T-helper 9 cell (primary cell): ENCODE measurements around the gene DOC2A.
"Not testable (repeated sequence)": the region's sequence is repeated elsewhere in the genome, so short reads cannot be mapped to it uniquely, and the experiment has no call there.

Experiments
- DNase-seq: peaks from one replicate; pipeline ENCODE4 v3.0.0-alpha.2; 2020

DOC2A gene

DNA sequence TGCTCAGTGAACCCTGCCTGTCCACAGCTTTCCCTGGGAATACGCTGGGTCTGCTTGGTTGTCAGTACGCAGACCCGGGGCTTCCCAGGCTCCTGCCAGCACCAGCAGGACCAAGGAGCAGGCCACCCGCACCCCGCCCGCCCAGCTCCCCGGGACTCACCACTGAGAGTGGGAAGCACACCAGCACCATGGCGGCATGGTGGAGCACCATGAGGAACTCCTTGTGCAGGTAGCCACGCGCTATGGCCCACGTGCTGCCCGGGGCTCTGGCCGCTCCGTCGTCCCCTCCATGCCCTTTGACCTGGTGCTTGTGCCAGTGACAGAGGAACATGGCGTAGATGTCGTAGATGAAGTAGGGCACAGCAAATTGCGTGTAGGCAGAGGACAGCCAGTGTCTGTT, 15.6 kb upstream of the DOC2A start:
- no peak for DNase-seq

DNA sequence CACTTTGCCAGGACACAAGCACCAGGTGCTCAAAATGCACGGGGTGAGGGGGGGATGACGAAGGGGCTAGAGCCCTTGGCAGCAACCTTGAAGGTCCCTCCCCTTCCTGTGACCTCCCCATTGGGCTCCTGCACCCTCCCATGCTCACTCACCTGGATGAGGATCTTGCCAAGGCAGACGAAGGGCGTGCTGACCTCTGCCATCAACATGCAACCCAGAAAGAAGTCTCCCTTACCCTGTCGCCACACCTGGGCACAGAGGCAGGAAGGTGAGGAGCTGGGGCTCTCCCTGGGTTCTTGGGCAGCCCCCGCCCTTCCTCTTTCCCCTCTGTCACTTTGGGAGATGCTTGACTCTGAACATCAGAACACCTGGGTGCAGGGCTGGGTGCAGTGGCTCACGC, 14.7 kb upstream of the DOC2A start:
- no peak for DNase-seq

DNA sequence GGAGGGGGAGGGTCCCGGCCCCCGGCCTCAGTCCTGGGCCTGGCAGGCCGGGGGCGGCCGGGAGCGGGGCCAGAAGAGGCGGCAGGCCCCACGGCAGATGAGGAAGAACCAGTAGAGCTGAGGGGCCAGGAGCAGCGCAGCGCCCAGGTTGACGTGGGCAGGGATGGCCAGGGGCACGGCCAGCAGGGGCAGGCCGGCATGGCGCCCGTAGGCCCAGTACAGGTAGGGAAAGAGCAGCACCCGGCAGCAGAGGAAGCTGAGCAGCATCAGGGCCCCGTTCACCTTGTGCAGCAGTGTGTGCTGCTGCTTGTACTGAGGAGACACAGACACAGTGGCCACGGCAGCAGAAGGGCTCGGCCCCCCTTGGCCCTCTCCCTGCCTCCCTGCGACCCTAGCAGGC, 14.3 kb upstream of the DOC2A start:
- DNase-seq = no peak

DNA sequence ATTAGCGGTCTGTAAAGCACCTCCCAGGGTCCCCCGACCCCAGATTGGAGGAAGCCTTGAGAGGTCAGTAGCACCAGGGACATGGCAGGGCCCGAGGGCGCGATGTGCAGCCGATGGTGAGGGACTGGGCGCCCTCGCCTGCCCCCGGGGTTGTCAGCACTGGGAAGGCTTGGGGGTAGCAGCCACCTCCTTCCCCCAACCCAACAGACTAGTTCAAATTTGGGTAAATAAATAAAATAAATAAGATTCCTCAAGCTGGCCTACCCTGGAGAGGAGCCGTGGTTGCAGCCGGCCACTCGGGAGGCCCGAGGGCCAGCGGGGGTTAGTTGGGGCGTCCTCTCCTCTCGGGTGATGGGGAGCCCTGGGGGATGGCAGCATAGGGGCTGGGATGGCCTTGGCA, 13.6 kb upstream of the DOC2A start:
- DNase-seq = no peak

- no peak for DNase-seq
These were observed 12.8 kb upstream of the DOC2A start for GRCh38 chr16:30023586-30023985.

DNA sequence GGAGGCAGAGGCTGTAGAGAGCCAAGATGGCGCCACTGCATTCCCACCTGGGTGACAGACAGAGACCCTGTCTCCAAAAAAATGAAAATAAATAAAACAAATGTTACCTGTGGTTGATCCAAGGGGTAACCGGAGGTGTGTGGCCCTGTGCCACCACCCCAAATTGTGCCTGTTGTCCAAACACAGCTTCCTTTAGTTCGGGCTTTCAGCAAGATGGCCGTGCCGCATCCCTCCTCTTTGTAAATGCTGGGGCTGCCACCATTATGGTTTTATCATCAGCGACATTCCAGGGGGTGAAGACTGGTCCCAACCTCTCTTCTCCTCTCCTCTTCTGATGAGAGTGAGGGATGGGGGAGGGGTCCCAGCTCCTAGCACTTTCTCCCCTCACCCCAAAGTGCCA, 12.1 kb upstream of the DOC2A start, which contains the start of gene C16orf92:
Gene C16orf92 (plus strand): TSS at position 312 of the 400 bp plus-strand sequence. CDS start 143 bp downstream, outside the sequence.
- DNase-seq = no peak

GRCh38 chr16:30018731-30019158, 7.9 kb upstream of the DOC2A start:
- no peak for DNase-seq

DNA sequence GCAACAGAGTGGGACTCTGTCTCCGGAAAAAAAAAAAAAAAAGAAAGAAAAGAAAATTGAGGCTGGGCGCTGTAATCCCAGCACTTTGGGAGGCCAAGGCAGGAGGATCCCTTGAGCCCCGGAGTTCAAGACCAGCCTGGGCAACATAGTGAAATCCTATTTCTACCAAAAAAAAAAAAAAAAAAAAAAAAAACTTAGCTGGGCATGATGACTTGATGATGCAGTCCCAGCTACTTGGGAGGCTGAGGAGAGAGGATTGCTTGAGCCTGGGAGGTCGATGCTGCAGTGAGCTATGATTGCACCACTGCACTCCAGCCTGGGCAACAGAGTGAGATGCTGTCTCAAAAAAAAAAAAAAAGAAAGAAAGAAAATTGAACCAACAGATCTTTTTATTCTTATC, 7.1 kb upstream of the DOC2A start:
- not testable (repeated sequence) for DNase-seq

DNA sequence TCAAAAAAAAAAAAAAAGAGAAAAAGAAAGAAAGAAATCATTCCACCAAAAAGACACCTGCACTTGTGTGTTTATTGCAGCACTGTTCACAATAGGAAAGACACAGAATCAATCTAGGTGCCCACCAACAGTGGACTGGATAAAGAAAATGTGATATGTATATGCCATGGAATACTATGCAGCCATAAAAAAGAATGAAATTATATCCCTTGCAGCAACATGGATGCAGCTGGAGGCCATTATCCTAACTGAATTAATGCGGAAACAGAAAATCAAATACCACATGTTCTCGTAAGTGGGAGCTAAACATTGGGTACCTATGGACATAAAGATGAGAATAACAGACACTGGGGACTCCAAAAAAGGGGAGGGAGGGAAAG, 6.4 kb upstream of the DOC2A start:
- no peak for DNase-seq

DNA sequence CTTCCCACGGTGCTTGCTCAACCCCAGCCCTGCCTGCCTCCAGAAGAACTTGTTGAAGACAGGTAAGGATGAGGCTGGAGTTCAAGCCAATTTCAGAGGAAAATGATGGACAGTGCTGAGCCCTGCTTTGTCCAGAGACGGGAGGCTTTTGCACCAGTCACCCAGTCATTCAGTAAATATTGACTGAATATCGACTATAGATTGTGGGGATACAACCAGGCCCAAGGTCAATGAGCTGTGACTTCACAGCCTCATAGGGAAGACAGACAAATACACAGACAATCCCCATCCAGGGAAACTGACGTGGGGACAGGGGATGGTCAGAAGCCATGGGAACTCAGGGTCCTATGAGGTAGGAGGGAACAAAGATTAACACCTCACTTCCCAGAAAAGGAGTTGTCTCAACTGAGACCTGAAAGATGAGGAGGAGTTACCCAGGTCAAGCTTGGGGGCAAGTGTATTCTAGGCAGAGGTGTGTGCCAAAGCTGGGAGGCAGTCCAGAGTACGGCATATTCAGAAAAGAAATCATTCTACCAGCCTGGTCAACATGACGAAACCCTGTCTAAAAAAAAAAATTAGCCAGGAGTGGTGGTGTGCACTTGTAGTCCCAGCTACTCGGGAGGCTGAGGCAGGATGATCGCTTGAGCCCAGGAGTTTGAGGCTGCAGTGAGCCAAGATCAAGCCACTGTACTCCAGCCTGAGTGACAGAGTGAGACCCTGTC, 5.9 kb upstream of the DOC2A start:
- DNase-seq = no peak

- not testable (repeated sequence) for DNase-seq
These were observed 4.6 kb upstream of the DOC2A start for GRCh38 chr16:30015450-30015849.

DNA sequence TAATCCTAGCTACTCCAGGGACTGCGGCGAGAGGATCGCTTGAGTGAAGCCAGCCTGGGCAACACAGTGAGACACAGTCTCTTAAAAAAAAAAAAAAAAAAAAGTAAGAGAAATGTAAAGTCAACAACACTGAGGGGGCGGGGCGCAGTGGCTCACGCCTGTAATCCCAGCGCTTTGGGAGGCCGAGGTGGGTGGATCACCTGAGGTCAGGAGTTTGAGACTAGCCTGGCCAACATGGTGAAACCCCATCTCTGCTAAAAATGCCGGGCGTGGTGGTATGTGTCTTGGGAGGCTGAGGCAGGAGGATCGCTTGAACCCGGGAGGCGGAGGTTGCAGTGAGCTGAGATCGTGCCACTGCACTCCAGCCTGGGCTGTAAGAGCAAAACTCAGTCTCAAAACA, 1.8 kb upstream of the DOC2A start:
- DNase-seq = not testable (repeated sequence)

DNA sequence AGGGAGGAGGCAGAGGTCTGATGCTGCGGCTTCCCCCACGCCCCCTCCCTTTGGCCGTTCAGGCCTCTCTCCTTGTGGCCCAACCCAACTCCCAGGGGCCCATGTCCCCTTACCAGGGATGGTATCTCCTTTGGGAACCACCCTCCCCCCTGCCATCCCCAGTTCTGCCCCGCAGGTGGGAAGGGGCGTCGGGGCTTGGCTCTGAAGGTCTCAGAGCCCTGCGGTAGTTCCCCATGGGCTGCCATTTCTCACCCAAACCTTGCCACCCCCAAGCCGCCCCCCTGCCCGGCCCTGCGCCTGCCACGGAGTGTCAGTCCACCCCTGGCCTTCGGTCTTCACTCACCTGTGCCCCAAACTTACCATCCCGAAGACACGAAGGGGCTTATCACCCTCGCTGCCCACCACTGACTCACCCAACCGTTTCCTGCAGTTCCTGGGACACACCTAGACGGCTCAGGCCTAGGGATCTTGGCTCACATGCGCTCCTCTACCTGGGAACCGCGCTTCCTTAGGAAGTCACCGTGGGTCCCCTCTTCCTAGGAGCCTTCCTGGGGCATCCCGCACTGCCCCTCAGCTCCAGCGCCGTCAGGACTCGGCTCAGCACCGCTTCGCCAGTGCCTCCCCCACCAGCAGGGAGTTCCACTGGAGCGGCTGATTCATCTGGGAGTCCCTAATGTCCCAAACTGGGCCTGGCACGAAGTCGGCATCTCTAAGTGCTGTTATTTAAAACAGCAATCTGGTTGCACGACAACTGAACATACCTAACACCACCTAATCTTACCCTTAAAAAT, 1.1 kb upstream of the DOC2A start:
- no peak for DNase-seq

DNA sequence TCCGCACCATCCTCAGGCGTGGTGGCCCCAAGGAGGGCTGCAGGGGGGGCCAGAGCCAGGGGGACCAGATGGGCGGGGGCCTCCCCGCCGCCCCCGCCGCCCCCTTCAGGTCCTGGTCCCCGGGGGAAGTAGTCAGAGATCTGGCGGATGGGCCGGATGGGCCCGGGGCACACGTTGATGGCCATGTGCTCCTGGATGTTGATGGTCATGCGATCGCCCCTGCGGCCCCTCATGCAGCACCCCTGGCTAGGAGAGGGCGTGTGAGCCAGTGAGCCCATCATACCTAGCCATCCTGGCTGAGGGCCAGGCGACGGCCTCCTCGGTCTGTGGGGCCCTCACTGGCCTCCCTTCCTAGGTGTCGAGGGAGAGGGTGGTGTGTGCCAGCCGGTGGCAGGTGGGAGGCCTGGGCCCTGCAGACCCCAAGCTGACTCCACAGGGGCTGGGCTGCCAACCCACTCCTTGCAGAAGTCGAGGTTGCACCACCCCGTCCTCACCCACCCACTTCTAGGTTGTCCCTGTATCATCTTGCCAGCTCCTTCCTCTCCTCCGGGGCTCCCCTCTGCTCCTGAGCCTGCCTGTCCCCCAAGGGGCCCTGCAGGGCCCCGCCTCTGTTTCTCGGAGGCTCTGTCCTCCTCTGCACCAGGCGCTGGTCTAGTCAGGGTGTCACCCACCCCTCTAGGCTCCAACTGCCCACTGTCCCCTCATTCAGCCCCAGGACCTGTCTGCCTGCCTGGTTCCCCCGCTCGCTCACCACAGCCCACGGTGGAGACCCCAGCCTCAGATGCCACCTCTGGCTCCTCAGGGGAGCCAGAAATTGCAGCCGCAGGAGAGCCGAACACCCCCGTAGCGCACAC, 610 bp downstream of the DOC2A start:
- DNase-seq = no peak

DNA sequence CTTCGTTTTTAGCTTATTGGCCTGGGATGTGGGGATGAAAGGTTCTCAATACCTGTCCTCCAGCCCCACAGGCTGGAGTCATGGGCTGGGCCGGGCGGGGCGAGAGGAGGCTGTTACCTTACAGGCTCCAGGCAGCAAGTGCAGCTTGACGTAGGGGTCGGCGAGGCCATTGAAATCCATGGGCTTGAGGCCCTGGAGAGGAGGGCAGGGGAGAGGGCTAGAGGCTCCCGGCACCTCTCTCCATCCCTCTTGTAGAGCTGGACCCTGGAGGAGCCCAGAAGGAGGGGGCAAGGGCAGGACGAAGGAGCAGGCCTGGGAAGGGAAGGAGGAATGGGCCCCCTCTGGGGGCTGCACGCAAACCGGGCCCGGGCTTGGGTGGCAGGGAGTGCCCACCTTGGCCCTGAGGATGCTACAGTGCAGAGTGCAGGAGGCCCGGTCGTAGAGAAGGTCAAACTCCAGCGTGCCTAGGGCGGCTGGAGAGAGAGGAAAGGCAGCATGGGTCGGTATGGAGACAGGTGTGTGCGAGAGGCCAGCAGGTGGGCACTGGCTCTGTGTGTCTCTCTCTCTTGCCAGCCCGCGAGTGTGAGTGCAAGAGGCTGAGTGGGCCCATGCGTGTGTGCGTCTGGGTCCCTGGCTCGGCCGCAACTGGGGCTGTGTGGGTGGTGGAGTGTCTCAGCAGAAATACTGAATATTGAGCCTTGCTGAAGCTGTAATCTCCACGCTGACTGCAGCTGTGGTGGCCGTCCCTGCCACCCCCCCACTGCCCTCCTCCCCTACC, 1.6 kb downstream of the DOC2A start:
- DNase-seq = no peak

- no peak for DNase-seq
These were observed 3.4 kb downstream of the DOC2A start for GRCh38 chr16:30007378-30007895.

GRCh38 chr16:30006659-30007377, 4.0 kb downstream of the DOC2A start:
- DNase-seq = no peak

DNA sequence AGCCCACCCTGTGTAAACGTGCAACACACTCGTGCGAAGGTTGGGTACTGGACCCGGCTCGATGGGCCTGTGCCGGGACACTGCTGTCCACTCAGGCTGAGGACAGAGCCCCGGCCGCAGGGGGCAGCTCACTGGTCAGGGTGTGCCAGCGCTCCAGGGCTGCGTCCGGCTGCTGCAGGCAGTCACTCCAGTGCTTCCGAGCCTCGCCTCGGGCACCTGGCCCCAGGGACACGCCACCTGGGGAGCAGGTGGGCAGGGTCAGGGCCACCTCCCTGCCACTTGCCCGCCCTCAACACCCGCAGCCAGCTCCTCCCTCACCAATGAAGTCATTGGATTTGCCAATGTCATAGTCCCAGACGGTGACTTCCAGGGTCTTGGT, 4.7 kb downstream of the DOC2A start:
- no peak for DNase-seq

DNA sequence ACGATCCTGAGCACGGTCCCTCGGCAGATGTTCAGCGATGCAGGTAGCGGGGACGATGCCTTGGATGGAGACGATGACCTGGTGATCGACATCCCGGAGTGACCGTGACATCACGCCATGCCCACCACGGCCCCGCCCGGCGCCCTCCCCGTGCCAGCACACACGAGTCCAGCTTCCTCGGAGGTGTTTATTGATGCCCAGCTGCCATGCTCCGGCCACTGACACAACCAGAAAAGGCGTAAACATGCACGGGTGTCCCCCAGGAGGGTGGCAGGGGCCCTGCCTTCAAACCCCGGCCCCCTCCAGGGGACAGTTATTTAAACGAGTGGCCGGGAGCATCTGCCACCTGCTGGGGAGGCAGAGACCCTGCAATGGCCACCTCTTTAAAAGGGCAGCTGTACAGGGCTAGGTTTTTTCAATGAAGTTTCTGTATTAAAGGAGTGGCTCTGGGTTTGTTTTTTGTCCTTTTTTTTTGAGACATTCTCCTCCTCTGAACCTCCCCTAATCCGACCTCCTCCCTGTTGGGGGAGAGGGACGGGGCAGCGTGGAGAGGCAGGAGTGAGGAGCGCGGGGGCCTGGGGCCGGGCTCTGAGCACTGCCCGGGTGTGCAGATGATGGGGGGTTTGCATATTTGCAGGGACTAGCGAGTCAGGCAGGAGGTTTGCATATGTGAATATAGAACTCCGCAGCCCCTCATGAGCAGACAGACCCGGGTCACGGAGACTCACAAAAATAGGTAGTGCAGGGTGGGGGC, 5.3 kb downstream of the DOC2A start:
- no peak for DNase-seq

DNA sequence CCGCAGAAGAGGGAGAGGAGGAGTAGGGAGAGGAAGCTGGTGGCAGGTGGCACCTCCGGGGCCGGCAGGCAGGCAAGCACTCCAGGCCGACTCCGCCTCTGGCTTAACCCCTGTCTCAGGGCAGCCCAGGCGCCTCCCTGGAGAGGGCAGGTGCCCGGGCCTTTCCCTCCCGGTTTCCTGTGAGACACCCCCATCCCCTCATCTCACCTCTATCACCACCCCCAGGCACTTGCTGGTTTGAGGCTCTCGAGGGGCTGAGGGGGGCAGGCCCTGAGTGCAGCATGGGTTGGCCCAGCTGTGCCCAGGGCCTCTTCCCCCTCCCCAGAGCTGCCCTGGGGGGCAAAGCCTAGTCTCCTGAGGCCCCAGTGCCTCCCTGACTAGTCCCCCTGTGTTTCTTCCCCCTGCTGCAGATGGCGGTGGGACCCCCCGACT, 6.0 kb downstream of the DOC2A start:
- DNase-seq = no peak

GRCh38 chr16:30004424-30004776, 6.4 kb downstream of the DOC2A start:
- no peak for DNase-seq
